Measurements from ENCODE around the gene ATIC.

The ATIC gene

GRCh38 chr2:215361876-215362561 lies 50.2 kb downstream of the ATIC start:
- DNase-seq = no peak

DNA sequence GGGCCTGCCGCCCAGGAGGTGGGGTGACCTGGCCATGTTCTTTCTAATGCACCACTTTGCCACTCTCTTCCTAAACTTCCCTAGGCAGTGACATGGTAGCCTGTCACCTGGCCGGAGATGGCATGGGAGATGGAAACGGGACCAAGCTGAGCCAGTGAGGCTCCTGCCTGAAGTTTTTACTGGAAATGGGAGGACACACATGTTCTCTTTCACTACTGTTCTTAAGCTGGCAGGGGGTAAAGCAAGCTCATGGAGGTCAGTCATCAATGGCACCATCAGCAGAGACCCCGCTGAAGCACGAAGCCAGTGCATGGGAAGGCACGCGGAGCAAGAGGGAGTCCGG lies 50.7 kb downstream of the ATIC start:
- no peak for DNase-seq

GRCh38 chr2:215363039-215363438 lies 51.2 kb downstream of the ATIC start:
- DNase-seq = no peak

DNA sequence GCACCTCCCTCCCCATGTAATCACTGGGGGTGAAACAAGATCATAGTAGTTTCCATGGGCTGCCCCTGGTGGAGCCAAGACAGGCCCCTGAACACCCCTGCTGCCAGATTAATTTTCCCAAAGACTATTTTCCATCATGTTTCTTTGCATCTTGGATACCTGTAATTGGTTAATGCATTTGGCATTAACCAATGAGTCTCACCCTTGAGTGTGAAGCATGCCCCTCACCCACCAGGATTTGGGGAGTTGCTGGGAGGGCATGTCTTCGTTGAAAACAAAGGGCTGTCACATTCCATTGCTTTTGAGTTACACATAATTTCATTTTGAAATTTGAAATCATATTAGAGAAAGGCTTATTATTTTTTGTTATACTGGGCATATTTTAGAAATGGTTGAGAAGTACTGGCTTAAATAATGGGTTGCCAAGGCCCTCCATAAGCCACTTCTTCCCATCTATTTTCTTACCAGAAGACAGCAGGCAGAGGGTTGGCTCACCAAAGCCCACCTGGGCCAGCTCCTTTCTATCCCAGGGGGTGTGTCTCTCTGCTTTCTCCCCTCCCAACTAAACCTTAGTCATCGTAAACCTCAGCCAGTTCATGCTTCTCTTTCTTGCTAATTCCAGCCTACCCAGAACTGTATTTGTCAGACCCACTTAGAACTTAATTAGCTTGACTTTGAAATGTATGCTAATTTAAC lies 51.8 kb downstream of the ATIC start:
- DNase-seq = no peak

DNA sequence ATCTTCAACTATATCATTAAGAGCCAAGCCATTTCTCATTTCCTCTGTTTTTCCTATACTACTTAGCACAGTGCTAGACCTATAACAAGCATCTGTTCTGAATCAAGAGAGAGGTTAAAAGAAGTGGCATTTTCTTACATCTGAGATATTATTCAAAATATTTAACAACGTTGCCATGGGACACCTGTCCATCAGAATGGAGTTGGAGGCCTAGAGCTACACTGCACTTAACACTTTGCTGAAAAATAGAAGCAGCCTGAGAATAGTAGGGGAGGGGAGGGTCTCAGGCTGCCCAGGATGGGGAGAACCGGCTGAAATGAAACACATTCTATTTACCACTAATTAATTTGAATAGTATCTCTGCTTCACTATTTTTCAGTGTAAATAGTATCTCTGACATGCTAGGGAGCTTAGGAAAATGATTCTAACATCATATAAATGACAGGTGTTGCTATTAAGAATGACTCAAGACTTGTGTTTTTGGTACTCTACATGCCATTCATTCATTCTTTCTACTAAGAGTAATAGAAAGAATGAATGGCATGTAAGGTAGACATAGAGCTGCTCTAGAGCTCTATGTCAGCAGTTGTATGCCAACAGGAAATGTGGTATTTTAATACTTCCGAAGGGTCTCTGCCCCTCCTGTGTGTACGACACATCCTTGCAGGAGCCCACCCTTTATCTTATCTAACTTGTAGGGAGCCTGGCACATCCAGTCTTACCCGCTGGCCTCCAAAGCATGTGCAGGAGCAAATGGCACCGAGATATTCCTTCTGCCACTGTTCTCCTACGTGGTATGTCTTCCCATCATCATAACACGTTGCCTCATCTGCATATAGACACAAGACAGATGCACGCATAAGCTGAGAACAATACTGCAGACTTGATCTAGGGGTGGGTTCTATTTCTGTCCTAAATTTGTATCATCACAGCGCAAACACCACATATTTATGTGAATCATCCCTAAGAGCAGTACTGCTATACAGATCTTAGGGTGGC lies 52.6 kb downstream of the ATIC start:
- no peak for DNase-seq

GRCh38 chr2:215365184-215365658 lies 53.4 kb downstream of the ATIC start:
- no peak for DNase-seq

GRCh38 chr2:215366440-215367032 lies 54.7 kb downstream of the ATIC start:
- DNase-seq = no peak

DNA sequence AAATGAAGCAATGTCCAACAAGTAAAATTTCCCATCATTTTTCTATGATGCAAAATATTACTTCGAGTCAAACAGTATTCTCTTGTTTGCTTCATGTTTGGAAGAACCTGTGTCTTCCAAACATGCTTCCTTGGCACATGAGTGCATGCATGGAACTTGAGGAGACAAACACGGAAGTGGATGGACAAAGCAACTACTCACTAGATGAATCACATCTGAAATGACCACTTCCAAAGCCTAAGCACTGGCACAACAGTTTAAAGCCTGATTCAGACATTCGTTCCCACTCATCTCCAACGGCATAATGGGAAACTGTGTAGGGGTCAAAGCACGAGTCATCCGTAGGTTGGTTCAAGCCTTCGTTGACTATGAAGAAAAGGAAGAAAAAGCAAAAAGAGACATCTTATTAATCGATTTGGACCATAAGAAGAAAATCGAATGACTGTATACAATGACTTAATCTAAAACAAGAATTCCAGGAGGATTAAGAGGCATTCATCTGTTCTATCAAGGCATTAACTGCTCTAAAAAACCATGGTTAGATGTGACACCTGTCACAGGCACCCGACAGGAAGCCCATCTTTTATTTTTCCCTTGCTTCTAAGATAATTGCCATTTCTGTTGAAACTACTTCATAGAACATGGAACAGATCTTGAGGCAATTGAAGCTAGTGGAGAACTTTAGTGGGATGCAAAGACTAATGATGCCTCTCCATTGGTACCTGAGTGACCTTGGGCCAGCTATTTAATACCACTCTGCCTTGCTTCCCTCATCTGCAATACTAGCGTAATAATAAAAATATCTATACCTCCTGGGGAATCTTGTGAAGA lies 56.0 kb downstream of the ATIC start:
- no peak for DNase-seq

GRCh38 chr2:215368493-215368809 lies 56.6 kb downstream of the ATIC start:
- no peak for DNase-seq

- no peak for DNase-seq
Observed at GRCh38 chr2:215369181-215369760, 57.4 kb downstream of the ATIC start.

- DNase-seq = no peak
Observed at GRCh38 chr2:215370112-215370965, 58.5 kb downstream of the ATIC start.

GRCh38 chr2:215371915-215372897 lies 60.3 kb downstream of the ATIC start:
- DNase-seq = no peak

GRCh38 chr2:215372968-215373649 lies 61.2 kb downstream of the ATIC start:
- DNase-seq = no peak

DNA sequence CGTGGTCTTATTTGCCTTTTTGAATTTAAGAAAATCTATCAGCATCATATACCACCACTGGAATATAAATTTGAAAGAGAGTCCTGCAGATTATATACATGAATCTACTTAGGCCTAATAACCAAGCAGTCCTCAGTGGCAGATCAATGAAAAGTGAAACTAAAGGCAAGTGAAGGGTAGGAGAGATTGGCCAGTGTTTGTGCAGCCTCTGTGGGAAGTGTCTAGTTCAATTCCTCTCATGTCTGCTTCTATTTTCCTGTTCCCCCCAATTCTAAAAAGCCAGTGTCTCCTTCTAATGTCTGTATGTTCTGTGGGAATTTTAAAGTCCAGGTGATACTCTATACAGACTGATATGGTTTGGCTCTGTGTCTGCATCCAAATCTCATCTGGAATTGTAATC lies 62.1 kb downstream of the ATIC start:
- DNase-seq = no peak

- no peak for DNase-seq
Observed at GRCh38 chr2:215374642-215375466, 63.0 kb downstream of the ATIC start.

GRCh38 chr2:215375467-215375830 lies 63.6 kb downstream of the ATIC start:
- no peak for DNase-seq

GRCh38 chr2:215376103-215376780 lies 64.4 kb downstream of the ATIC start:
- no peak for DNase-seq

- DNase-seq = no peak
Observed at GRCh38 chr2:215377283-215377682, 65.4 kb downstream of the ATIC start.
